KOPT-K1 (cell line): ENCODE data around the gene RNF115.

Experiments
- H3K27ac ChIP-seq: fragments of 200-600 bp; sonication (generic); 2 replicates; pipeline ENCODE4 v1.5.1; 2016; ENCODE audit warnings: antibody characterized with exemption, mild to moderate bottlenecking, low read depth, low read length; ENCODE audit not compliant: poor library complexity, severe bottlenecking
- H3K36me3 ChIP-seq: fragments of 200-600 bp; sonication (generic); 2 replicates; pipeline ENCODE4 v1.5.1; 2017; ENCODE audit warnings: antibody characterized with exemption, mild to moderate bottlenecking, low read length, moderate library complexity; ENCODE audit not compliant: insufficient read depth
- H3K9me3 ChIP-seq: fragments of 200-600 bp; sonication (generic); 2 replicates; pipeline ENCODE4 v1.5.1; 2017; ENCODE audit warnings: antibody characterized with exemption, low read length, mild to moderate bottlenecking; ENCODE audit not compliant: insufficient read depth, poor library complexity, severe bottlenecking

The RNF115 gene

GRCh38 chr1:145714524-145715111 lies 109.3 kb downstream of the RNF115 start:
- Histone ChIP-seq H3K9me3 (no peaks in the 10 kb centered on the region), H3K36me3 (no peaks in the 10 kb centered on the region), H3K27ac (no peak overlapping the region)

GRCh38 chr1:145711213-145711651 lies 112.7 kb downstream of the RNF115 start:
- Histone ChIP-seq H3K9me3 (no peaks in the 10 kb centered on the region), H3K27ac (no peak overlapping the region), H3K36me3 (no peaks in the 10 kb centered on the region)

DNA sequence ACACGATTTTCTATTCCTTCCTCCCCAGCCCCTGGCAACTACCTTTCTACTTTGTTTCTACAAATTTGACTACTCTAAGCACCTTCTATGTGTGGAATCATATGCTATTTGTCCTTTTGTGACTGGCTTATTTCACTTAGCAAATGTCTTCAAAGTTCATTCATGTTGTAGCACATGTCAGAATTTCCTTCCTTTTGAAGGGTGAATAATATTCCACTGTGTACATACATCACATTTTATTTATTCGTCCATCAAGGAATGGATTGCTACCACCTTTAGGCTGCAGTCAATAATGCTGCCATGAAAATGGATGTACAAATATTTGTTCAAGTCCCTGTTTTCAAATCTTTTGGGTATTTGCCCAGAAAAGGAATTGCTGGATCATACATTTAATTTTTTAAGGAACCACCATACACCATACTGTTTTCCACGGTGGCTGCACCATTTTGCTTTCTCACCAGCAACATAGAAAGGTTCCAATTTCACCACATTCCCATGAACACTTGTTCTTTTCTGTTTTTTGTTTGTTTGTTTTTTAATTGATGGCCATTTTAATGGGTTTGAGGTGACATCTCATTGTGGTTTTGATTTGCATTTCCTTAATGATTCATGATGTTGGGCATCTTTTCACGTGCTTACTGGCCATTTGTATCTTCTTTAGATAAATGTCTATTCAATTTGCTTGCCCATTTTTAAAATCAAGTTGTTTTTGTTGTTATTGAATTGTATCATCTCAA lies 113.4 kb downstream of the RNF115 start:
- Histone ChIP-seq H3K36me3 (no peaks in the 10 kb centered on the region), H3K27ac (no peak overlapping the region), H3K9me3 (no peaks in the 10 kb centered on the region)

GRCh38 chr1:145708063-145708462 lies 115.8 kb downstream of the RNF115 start:
- H3K9me3 ChIP-seq, result no peaks in the 10 kb centered on the region
- no peaks in the 10 kb centered on the region for H3K36me3 ChIP-seq
- H3K27ac ChIP-seq, result no peak overlapping the region

DNA sequence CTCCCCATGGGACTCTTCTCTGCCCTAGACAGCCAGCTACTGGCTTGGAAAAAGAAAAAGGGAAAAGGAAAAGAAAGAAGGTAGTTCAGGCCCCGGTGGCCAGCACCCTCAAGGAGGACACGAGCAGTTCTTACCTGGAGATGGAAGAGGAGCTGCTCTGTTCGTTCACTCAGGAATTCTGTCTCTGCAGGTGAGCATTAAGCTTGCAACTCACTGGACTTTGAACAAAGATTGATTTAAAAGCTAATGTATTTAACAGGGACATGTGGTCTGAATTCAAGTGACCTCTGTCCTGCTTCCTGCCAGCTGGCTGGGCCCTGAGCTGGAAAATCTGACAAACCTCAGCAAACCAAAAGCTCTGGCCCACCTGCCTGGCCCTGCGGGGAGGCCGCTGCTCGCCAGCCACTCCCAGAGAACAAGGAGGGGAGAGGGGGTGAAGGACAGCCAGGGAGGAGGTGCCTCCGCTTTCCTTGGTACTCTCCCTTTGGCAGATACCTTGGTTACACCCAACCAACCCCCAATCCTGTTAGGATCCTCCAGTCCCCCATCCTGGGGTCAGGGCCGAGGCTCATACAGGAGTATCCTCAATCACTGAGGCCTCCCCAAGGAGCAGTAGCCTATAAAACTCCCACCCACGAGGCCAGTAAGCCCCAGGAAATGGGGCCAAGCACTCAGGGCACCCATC lies 116.6 kb downstream of the RNF115 start, which contains the start of gene PDZK1:
Gene PDZK1, minus strand, starts transcription at position 186 of the 685 bp plus-strand sequence. CDS start 19,347 bp downstream, outside the sequence.
- no peaks in the 10 kb centered on the region for H3K9me3 ChIP-seq
- H3K36me3 ChIP-seq, result no peaks in the 10 kb centered on the region
- H3K27ac ChIP-seq, result no peak within 1 kb of the TSS

- no peak overlapping the region for H3K27ac ChIP-seq
- H3K36me3 ChIP-seq, result no peaks in the 10 kb centered on the region
- no peaks in the 10 kb centered on the region for H3K9me3 ChIP-seq
Measured at GRCh38 chr1:145706086-145706664, 117.7 kb downstream of the RNF115 start.

- Histone ChIP-seq H3K36me3 (no peaks in the 10 kb centered on the region), H3K9me3 (no peaks in the 10 kb centered on the region), H3K27ac (no peak overlapping the region)
Measured at GRCh38 chr1:145705622-145706021, 118.3 kb downstream of the RNF115 start.

DNA sequence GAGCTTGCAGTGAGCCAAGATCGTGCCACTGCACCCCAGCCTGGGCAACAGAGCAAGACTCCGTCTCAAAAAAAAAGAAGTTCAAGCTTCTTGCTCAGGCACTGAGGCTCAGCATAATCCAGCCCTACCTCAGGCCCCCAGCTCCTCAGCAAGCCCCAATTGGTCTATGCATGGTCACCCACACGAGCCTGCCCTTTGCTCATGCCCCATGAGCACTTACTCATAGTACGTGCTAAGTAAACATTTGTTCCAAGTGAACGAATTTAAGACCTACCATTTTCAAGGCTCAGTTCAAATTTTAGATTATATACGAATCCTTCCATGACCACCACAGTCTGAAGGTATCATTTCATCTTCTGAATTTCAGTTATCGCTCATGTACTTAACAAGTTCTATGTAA lies 121.1 kb downstream of the RNF115 start:
- Histone ChIP-seq H3K9me3 (no peaks in the 10 kb centered on the region), H3K27ac (no peak overlapping the region), H3K36me3 (no peaks in the 10 kb centered on the region)

- H3K27ac ChIP-seq, result no peak overlapping the region
- H3K9me3 ChIP-seq, result no peaks in the 10 kb centered on the region
- no peaks in the 10 kb centered on the region for H3K36me3 ChIP-seq
Measured at GRCh38 chr1:145702052-145702451, 121.8 kb downstream of the RNF115 start.

- Histone ChIP-seq H3K36me3 (no peaks in the 10 kb centered on the region), H3K27ac (no peak overlapping the region), H3K9me3 (no peaks in the 10 kb centered on the region)
Measured at GRCh38 chr1:145701306-145701862, 122.5 kb downstream of the RNF115 start.

DNA sequence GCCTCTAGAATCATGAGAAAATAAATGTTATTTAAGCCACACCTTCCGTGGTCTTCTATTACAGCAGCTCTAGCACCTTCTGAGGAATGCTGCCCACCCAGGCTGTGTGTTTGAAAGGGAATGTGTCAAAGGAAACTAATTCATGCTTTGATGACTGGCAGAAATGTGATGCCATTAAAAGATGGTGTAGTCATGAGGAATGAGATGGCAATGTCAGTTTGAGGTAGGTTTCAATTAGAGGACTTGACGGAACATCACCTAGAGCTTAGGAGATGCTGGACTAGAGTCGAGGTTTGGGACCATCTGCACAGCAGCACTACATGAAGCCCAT lies 127.3 kb downstream of the RNF115 start:
- H3K9me3 ChIP-seq, result no peaks in the 10 kb centered on the region

GRCh38 chr1:145695821-145696629 lies 127.9 kb downstream of the RNF115 start:
- Histone ChIP-seq H3K27ac (no peak overlapping the region), H3K36me3 (no peaks in the 10 kb centered on the region), H3K9me3 (no peaks in the 10 kb centered on the region)

More for the DNA sequence above, 127.3 kb downstream of the RNF115 start:
- Histone ChIP-seq H3K36me3 (no peaks in the 10 kb centered on the region), H3K27ac (no peak overlapping the region)

DNA sequence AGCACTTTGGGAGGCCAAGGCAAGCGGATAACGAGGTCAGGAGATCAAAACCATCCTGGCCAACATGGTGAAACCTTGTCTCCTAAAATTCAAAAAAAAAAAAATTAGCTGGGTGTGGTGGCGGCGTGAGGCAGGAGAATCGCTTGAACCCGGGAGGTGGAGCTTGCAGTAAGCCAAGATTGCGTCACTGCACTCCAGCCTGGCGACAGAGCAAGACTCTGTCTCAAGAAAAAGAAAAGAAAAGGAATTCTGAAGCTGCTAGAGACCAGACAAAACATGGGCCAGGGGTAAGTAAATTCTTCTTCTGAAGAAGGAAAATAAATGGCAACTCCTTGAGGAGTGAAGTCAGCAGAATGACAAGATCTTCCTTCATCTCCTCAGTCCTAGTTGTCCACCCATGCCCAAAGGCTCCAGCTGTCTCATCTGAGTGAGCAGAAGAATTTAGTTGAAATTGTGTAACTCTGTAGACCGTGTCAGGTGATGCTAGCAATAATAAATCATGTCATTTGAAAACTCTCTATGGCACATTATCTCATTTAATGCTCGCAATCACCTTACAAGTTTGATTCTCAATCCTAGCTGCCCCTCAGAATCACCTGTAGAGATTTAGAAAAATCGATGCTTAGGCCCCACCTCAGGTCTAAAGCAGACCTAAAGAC lies 131.0 kb downstream of the RNF115 start:
- H3K9me3 ChIP-seq, result no peaks in the 10 kb centered on the region

More for the DNA sequence above, 131.0 kb downstream of the RNF115 start:
- Histone ChIP-seq H3K27ac (no peak overlapping the region), H3K36me3 (no peaks in the 10 kb centered on the region)
